Panc1 (cell line): ENCODE data around the gene ZDHHC14. TPM values are rescaled to one million over a fixed set of nuclear protein-coding genes. Genes with fewer than 3 reads are reported as not detected.
"Not testable (repeated sequence)": the region's sequence is repeated elsewhere in the genome, so short reads cannot be mapped to it uniquely, and the experiment has no call there.

Experiments used
- ATAC-seq: fragments of 200-7000 bp; cut with Tn5 transposase; 2 replicates; pipeline ENCODE4 v1.9.1; 2020; ENCODE audit warnings: mild to moderate bottlenecking, moderate library complexity
- BruUV-seq: library from RNA; stranded (reverse); fragments of 400-500 nt; replicated peaks from 2 replicates; lab custom pipeline; 2021; lab: Mats Ljungman, UMichigan
- CTCF ChIA-PET: fragments of 300-600 bp; sonication (Branson Sonifier 250); formaldehyde crosslinking; loops from one replicate; lab custom pipeline; 2022; ENCODE audit warnings: antibody characterized with exemption; lab: Charles Lee
- POLR2A ChIA-PET: fragments of 300-600 bp; sonication (Branson Sonifier 250); formaldehyde crosslinking; loops from one replicate; lab custom pipeline; 2022; ENCODE audit warnings: antibody characterized with exemption; lab: Charles Lee
- DNase-seq: peaks from one replicate; pipeline ENCODE4 v3.0.0-alpha.2; 2010; ENCODE audit warnings: low read depth, low spot score
- H3K27ac ChIP-seq: 2 replicates; pipeline ENCODE4 v1.5.1; 2011; ENCODE audit warnings: mild to moderate bottlenecking, low read length, inconsistent platforms
- H3K27me3 ChIP-seq: fragments of 200-500 bp; sonication (Bioruptor generic); 2 replicates; pipeline ENCODE4 v1.6.0; 2014; ENCODE audit warnings: low read length, inconsistent platforms; ENCODE audit not compliant: control insufficient read depth, insufficient read depth
- H3K36me3 ChIP-seq: fragments of 200-500 bp; sonication (Bioruptor generic); 2 replicates; pipeline ENCODE4 v1.5.1; 2014; ENCODE audit warnings: inconsistent platforms, mild to moderate bottlenecking, low read length, moderate library complexity; ENCODE audit not compliant: control insufficient read depth, insufficient read depth
- H3K4me1 ChIP-seq: 2 replicates; pipeline ENCODE4 v1.5.1; 2011; ENCODE audit warnings: inconsistent platforms, mild to moderate bottlenecking, low read length, moderate library complexity; ENCODE audit not compliant: control insufficient read depth, insufficient read depth
- H3K4me3 ChIP-seq, 2 experiments: 2 replicates each; pipeline ENCODE4 v1.5.1; 2011 to 2012; ENCODE audit warnings: low read depth in 2 of 2, low read length in 2 of 2, mild to moderate bottlenecking in 2 of 2, inconsistent platforms in 1 of 2, moderate library complexity in 1 of 2
- H3K9me3 ChIP-seq: fragments of 200-500 bp; sonication (Bioruptor generic); 2 replicates; pipeline ENCODE4 v1.5.1; 2014; ENCODE audit warnings: low read depth, mild to moderate bottlenecking, inconsistent platforms, low read length, moderate library complexity; ENCODE audit not compliant: control insufficient read depth, insufficient read depth
- CTCF ChIP-seq: fragments of 450-650 bp; IDR thresholded peaks from 2 replicates; pipeline ENCODE4 v1.5.1; 2017; ENCODE audit warnings: mild to moderate bottlenecking
- POLR2AphosphoS5 ChIP-seq: IDR thresholded peaks from 2 replicates; pipeline ENCODE4 v1.6.1; 2012; ENCODE audit warnings: mild to moderate bottlenecking, low read depth, low read length, moderate library complexity
- SIN3A ChIP-seq: IDR thresholded peaks from 2 replicates; pipeline ENCODE4 v1.6.1; 2012; ENCODE audit warnings: low read depth, mild to moderate bottlenecking, low read length, moderate library complexity, borderline replicate concordance; ENCODE audit not compliant: insufficient read depth
- TCF7L2 ChIP-seq: IDR thresholded peaks from 2 replicates; pipeline ENCODE4 v1.6.1; 2011; ENCODE audit warnings: mild to moderate bottlenecking, low read depth, low read length, inconsistent platforms
- in situ Hi-C: cut with HindIII; loops from 2 replicates; pipeline ENCODE4 v1.10.0; 2016; ENCODE audit warnings: low sequenced_read_pairs, low pct_unique_long_range_greater_than_20kb
- intact Hi-C: fragments of 100-400 bp; cut with micrococcal nuclease; formaldehyde crosslinking; loops from one replicate; pipeline ENCODE4 v1.10.0; 2022; ENCODE audit not compliant: unreplicated experiment
- total RNA-seq: library from RNA; stranded (reverse); gene quantifications from one replicate; pipeline ENCODE4 v1.2.1, GENCODE V29; 2021; ENCODE audit not compliant: unreplicated experiment
- TF ChIP-seq, protein P1 (sequence below), 2 experiments: IDR thresholded peaks; 2 replicates each; pipeline ENCODE4 v1.6.1; 2011 to 2012; ENCODE audit warnings: low read depth in 2 of 2, control low read depth in 1 of 2, low read length in 1 of 2, mild to moderate bottlenecking in 1 of 2, moderate library complexity in 1 of 2; ENCODE audit not compliant: insufficient read depth in 1 of 2

ZDHHC14 gene
- total RNA-seq, 1 experiment from 2014 or later = 19.9 TPM

DNA sequence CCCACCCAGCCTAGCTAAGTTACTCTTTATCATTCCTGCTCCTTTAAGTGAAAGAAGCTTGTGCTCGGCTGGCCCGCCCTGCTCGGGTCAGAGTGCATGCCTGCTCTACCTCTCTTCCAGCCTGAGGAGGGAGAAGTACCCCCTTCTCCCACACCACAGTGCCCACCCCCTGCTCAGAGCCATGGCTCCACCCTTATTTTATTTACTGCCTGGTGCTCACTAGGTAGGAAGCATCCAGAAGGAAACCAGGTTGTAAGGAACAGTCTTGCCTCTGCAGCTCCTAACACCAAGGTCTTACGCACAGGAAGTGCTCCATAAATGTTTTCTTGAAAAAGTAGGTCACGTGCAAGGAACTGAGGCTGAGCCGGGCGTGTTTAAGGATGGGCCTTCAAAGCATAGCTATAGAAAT, 336.4 kb downstream of the ZDHHC14 start:
- POLR2A ChIA-PET = no interaction called here
- H3K27me3 ChIP-seq = no peaks in the 10 kb centered on the region
- CTCF ChIA-PET = no interaction called here
- H3K4me1 ChIP-seq = no peaks in the 10 kb centered on the region
- no peaks in the 10 kb centered on the region for H3K9me3 ChIP-seq
- TF ChIP-seq CTCF (no peak), TCF7L2 (no peak), POLR2AphosphoS5 (no peak), SIN3A (no peak)
- TF ChIP-seq, protein P1, sequence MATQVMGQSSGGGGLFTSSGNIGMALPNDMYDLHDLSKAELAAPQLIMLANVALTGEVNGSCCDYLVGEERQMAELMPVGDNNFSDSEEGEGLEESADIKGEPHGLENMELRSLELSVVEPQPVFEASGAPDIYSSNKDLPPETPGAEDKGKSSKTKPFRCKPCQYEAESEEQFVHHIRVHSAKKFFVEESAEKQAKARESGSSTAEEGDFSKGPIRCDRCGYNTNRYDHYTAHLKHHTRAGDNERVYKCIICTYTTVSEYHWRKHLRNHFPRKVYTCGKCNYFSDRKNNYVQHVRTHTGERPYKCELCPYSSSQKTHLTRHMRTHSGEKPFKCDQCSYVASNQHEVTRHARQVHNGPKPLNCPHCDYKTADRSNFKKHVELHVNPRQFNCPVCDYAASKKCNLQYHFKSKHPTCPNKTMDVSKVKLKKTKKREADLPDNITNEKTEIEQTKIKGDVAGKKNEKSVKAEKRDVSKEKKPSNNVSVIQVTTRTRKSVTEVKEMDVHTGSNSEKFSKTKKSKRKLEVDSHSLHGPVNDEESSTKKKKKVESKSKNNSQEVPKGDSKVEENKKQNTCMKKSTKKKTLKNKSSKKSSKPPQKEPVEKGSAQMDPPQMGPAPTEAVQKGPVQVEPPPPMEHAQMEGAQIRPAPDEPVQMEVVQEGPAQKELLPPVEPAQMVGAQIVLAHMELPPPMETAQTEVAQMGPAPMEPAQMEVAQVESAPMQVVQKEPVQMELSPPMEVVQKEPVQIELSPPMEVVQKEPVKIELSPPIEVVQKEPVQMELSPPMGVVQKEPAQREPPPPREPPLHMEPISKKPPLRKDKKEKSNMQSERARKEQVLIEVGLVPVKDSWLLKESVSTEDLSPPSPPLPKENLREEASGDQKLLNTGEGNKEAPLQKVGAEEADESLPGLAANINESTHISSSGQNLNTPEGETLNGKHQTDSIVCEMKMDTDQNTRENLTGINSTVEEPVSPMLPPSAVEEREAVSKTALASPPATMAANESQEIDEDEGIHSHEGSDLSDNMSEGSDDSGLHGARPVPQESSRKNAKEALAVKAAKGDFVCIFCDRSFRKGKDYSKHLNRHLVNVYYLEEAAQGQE (IDR thresholded peaks at IDR 0.05; ENCODE audit: insufficient read depth in 1 of 2, low read depth in 2 of 2, low read length in 1 of 2) = no peak
- in situ Hi-C loops (no loop called here), intact Hi-C loops (no loop called here)
- ATAC-seq (no peak), DNase-seq (no peak)
- H3K27ac ChIP-seq = no peak overlapping the region
- no peak overlapping the region for H3K4me3 ChIP-seq
- no peaks in the 10 kb centered on the region for H3K36me3 ChIP-seq
- BruUV-seq = no TSS peak

GRCh38 chr6:157718503-157719187, 337.7 kb downstream of the ZDHHC14 start:
- intact Hi-C loops (no loop called here), in situ Hi-C loops (no loop called here)

DNA sequence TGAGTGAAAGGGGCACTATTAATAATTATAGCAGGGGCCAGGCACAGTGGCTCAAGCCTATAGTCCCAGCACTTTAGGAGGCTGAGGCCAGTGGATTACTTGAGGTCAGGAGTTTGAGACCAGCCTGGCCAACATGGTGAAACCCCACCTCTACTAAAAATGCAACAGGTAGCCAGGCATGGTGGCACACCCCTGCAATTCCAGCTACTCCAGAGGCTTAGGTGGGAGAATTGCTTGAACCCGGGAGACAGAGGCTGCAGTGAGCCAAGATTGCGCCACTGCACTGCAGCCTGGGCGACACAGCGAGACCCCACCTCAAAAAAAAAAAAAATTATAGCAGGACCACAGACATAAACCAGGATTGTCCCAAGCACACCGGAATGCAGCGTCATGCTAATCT, 340.0 kb downstream of the ZDHHC14 start:
- ATAC-seq, CTCF ChIA-PET: not testable (repeated sequence)

More at GRCh38 chr6:157718503-157719187, 337.7 kb downstream of the ZDHHC14 start:
- no peaks in the 10 kb centered on the region for H3K27me3 ChIP-seq
- H3K4me1 ChIP-seq = no peaks in the 10 kb centered on the region
- no TSS peak for BruUV-seq
- no peaks in the 10 kb centered on the region for H3K9me3 ChIP-seq
- no peak overlapping the region for H3K27ac ChIP-seq
- no peaks in the 10 kb centered on the region for H3K36me3 ChIP-seq
- no peak for ATAC-seq
- TF ChIP-seq POLR2AphosphoS5 (no peak), SIN3A (no peak), TCF7L2 (no peak)
- TF ChIP-seq, protein P1 (IDR thresholded peaks at IDR 0.05; ENCODE audit: insufficient read depth in 1 of 2, low read depth in 2 of 2, low read length in 1 of 2) = no peak
- CTCF ChIA-PET = interaction anchor here (0.7 kb wide), 1 partner anchor 139 kb away, joined by 4 read pairs; no protein-coding TSS in a partner anchor
- POLR2A ChIA-PET = no interaction called here
- no peak for DNase-seq
- no peak overlapping the region for H3K4me3 ChIP-seq

More for the DNA sequence above, 340.0 kb downstream of the ZDHHC14 start:
- BruUV-seq, H3K4me3 ChIP-seq, DNase-seq, in situ Hi-C loops, H3K27ac ChIP-seq, H3K4me1 ChIP-seq, H3K36me3 ChIP-seq, intact Hi-C loops, H3K27me3 ChIP-seq, POLR2A ChIA-PET, H3K9me3 ChIP-seq: not testable (repeated sequence)
